GM18508 (cell line): ENCODE measurements around the gene ADARB1.

Source experiments
- ATAC-seq: cut with Tn5 transposase; IDR thresholded peaks from one replicate; pipeline ENCODE4 v1.9.1; 2021; ENCODE audit warnings: moderate number of reproducible peaks; ENCODE audit not compliant: insufficient read depth, unreplicated experiment

ADARB1 gene

GRCh38 chr21:45162809-45163208, 88.4 kb downstream of the ADARB1 start:
- ATAC-seq, result no peak

GRCh38 chr21:45163413-45164123, 89.2 kb downstream of the ADARB1 start:
- no peak for ATAC-seq

DNA sequence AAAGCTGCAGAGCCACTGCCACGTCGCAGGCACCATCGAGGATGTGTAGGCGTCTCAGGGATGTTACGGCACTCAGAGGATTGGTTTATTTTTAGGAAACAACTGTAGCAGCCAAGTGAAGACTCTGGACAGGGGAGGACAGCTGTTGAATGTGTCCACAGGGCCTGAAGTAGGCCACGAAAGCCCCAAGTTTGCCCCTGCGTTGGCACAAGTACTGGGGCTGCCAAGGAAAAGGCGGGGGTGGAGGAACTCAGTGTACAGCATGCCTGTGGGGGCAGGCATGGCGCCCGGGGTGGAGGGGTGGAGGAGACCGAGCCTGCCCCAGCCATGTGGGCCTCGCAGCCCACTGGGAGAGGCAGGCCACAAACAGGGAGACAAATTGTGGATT, 89.7 kb downstream of the ADARB1 start:
- ATAC-seq, result no peak

DNA sequence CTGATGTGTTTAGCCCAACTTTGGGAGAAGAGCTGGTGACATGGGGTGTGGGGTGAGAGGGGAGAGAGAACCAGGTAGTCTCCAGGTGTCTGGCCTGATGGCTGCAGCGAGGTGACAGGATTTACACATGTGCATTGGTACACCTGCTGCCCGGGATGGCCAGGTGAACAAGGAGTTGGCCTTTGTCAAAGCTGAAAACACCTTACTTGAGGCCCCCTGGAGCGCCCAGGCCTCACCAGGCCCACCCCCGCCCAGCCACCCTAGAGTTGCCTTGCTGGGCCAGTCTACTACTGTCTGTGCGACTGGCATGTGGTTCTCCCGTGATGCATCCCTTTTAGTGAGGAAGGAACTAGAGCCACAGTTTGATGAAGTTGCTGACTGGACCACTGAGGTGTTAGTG, 90.5 kb downstream of the ADARB1 start:
- ATAC-seq, result no peak

- ATAC-seq, result no peak
These were observed 92.6 kb downstream of the ADARB1 start for GRCh38 chr21:45166931-45167330.

- no peak for ATAC-seq
These were observed 93.4 kb downstream of the ADARB1 start for GRCh38 chr21:45167796-45168222.

- ATAC-seq, result no peak
These were observed 94.1 kb downstream of the ADARB1 start for GRCh38 chr21:45168522-45168921.

- no peak for ATAC-seq
These were observed 94.6 kb downstream of the ADARB1 start for GRCh38 chr21:45169001-45169400.

DNA sequence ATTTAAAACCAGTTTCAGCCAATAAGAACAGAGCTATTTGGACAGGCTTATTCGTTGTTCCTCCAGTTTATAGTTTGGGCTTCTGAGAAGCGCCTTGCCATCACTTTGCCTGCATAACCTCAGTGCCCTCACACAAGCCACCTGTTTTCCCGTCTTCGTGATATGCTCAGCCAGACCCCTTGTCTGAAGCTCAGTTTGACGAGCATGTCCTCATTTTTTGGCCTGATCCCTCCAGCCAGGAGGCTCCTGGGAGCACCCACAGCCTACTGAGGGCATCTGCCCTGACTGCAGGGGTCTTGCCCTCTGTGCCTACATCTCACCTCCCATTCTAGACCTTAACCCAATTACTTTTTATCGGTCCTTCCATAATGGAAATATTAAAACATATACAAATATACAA, 95.3 kb downstream of the ADARB1 start:
- no peak for ATAC-seq

- ATAC-seq, result no peak
These were observed 96.6 kb downstream of the ADARB1 start for GRCh38 chr21:45170987-45171386.

GRCh38 chr21:45172420-45172819, 98.0 kb downstream of the ADARB1 start:
- no peak for ATAC-seq

DNA sequence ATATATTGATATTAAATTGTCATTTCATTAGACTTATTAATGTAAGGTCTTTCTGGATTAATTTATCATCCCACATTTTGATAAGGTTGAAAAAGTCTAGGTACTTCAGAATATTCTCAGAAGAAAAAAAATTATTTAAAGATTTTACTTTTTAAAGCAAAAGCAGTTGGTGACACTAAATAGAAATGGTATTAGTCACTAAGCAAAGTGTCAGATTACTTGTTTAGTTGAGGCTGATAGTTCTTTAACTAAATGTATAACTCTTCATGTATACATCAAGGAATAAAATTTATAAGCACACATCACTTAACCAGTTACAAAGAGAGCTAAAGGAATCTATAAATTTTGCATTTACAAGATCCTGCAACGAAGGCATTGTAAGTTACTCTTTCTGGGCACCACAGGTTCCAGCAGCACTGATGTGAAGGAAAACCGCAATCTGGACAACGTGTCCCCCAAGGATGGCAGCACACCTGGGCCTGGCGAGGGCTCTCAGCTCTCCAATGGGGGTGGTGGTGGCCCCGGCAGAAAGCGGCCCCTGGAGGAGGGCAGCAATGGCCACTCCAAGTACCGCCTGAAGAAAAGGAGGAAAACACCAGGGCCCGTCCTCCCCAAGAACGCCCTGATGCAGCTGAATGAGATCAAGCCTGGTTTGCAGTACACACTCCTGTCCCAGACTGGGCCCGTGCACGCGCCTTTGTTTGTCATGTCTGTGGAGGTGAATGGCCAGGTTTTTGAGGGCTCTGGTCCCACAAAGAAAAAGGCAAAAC, 101.1 kb downstream of the ADARB1 start:
- no peak for ATAC-seq

DNA sequence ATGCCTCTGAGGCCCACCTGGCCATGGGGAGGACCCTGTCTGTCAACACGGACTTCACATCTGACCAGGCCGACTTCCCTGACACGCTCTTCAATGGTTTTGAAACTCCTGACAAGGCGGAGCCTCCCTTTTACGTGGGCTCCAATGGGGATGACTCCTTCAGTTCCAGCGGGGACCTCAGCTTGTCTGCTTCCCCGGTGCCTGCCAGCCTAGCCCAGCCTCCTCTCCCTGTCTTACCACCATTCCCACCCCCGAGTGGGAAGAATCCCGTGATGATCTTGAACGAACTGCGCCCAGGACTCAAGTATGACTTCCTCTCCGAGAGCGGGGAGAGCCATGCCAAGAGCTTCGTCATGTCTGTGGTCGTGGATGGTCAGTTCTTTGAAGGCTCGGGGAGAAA, 101.8 kb downstream of the ADARB1 start:
- no peak for ATAC-seq

DNA sequence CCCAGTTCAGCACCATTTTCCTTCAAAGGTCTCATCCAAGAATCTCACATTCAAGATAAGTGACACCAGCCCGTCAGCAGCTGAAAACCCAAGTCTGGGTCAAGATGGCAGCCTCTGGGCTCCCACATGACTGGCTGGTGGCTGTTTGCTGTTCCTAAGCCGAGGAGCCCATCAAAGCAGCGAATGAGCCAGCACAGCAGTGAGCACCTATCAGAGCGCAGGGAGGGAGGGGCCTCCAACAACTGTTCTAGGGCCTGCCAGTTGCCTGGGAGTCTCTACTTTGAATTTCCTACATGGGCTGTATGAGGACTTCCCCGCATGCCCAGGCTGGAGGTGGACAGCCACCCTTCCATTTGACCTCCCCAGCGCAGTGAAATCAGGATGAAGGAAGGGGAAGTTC, 102.7 kb downstream of the ADARB1 start:
- no peak for ATAC-seq

DNA sequence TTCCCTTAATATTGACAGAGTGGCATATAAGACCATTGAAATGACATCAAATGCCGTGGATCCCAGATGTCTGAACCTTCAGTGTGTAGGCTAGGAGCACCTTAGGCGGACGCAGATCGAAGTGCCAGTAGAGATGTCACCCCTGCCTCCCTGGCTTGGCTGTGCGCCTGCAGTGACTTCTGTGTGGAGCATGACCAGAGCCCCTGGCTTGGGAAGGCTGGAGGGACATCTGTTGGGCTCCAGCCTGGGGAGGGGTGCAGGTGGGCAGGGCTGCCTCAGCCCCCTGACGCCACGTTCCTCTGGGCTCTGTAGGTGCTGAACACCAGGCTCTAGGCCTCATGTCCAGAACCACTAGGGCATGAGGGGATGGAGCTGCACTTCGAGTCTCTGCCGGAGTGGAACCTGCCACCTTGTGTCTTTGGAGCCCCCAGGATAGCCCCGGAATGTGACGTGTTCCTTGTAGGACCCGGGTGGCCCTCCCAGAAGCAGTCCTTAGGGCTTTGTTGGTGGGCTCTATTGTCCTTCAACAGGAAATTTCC, 103.8 kb downstream of the ADARB1 start:
- ATAC-seq, result no peak

DNA sequence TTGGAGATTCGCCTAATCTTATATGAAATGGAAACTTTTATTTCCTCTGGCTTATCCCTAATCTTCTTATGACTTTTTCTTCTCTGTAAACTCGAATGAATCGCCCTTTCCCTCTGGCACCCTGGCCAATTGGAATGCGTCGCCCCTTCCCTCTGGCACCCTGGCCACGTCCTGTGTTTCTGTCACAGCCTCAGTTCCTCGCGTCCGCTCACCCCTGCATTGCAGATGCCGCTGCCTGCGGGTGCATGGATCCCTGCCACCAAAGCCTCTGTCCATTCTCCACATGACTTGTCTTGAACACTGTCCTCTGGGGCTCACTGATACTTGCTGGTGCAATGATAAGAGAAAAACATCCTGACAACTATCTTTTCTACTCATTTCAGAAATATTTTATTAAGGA, 104.6 kb downstream of the ADARB1 start:
- no peak for ATAC-seq

GRCh38 chr21:45179568-45180245, 105.3 kb downstream of the ADARB1 start:
- ATAC-seq, result no peak

DNA sequence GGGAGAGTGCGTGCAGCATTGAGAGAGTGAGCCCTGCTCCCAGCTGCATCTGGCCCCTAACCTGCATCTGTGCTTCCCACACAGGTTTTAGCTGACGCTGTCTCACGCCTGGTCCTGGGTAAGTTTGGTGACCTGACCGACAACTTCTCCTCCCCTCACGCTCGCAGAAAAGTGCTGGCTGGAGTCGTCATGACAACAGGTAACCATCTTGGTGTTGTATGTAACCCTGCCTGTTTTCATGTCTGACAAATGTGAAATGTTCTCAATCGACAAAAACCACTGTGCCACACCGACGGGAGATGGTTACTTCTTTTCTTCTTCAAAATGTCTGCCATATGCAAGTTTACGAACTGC, 105.8 kb downstream of the ADARB1 start:
- ATAC-seq, result no peak

DNA sequence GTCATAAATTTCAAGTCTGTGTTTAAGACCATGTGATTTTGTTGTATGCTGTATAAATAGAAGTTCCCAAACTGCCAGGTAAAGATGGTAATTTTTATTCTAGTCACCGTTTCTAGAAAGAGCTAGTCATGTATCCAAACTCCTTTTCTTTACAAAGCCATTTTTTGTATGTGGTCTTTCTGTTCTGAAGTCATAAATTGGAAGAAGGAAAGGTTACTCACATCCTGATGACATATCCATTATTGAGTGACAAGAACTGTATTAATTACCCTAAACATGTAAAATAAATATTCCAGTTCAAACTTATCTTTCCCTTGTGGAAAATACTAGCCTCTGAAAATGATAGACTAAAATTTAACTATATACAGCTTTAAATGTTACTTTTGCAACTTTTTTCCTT, 108.6 kb downstream of the ADARB1 start:
- no peak for ATAC-seq

DNA sequence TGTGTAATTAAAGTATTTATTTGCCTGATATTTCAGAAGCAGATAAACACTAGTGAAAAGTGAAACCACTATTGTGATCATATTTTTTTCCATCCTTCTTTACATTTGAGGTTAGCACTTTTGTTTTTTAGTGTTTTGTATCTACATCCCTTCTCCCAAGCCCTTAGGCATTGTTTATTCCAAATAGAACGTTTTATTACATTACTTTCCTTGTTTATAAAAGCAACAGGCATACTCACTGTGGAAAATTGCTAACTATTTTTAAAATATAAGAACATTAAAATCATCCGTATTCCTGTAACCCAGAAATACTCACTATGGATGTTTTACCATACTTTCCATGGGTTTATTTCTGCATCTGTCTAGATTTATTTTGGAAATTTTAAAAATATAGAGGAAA, 109.5 kb downstream of the ADARB1 start:
- ATAC-seq, result no peak

GRCh38 chr21:45184869-45185268, 110.5 kb downstream of the ADARB1 start:
- ATAC-seq, result no peak
